Kidney glomerular epithelial cell (primary cell): ENCODE results near the gene DELE1.
A peak's percentile ranks its signal among the peaks of the same experiment; 100 is the strongest.

Experiments
- DNase-seq: peaks from one replicate; lab custom pipeline; 2025; lab: John Stamatoyannopoulos, UW

Gene DELE1

DNA sequence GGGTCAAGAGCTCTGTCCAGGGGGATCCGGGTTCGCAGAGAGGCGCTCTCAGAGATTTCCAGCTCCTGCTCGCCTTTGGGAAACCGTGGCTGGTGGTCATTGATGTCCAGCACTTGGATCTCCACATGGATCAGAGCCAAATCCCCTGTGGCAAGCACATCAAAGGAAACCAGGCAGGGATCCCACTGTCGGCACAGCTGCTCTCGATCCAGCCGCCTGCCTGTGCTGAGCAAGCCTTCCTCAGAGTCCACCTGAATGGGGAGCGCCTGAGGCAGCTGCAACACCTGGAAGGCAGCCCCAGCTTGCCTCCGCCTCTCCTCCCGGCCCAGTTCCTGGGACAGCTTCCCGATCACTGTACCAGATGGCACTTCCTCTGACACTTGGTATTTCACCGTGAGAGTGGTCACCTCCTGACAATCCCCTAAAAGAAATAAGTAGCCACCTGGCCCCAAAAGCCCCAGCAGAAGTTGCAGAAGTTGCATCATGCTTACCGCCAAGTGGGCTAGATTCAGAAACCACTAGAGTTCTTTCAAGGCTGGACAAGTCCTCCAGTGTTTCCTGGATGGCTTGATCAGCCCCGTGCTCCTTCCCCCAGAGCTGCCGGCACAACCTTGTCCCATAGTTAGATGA, 33.8 kb downstream of the DELE1 start:
- DNase-seq, result no peak

GRCh38 chr5:141958113-141958512, 34.4 kb downstream of the DELE1 start, which contains the start of gene PCDH12:
TSS of gene PCDH12 (minus strand) at chr5:141958202. CDS start at chr5:141957851, 351 bp downstream.
- no peak for DNase-seq

GRCh38 chr5:141958546-141959172, 35.0 kb downstream of the DELE1 start:
- no peak for DNase-seq

DNA sequence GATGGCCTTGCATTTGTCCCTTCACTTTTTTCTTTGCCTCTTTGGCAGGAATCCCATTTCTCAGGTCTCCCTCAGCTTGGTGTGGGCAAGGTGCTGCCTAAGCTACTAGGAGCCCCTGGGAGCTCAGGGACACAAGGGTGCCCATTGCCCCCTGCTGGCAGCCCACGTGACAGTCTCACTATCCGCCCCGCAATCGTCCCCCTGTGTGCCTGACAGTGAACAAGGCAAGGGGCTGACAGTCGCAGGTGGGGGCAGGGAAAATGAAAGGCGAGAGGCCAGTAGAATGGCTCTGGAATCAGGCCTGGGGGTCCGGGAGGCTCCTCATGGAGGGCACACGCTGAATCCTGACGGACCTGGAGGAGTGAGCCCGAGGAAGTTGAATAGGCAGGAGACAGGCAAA, 36.3 kb downstream of the DELE1 start:
- no peak for DNase-seq

GRCh38 chr5:141960449-141961323, 37.0 kb downstream of the DELE1 start:
- peak; percentile 87 for DNase-seq

DNA sequence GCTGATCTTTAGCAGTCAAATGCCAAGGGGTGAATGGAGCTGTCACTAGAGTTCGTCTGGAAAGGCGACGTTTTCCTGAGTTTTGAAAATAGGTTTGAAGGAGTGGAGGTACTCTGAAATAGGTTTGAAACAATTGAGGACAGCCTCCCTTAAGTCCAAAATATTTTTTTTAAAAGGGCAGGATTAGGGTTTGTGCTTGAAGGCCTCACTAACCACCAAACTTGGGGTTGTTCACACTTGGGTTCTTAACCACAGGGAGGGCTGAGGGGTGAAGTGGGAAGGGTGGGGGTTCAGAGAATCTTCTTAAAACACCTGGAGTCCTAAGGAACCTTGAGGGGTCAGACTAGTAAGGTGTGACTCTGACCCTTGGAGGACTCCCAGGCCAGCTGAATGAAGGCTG, 37.8 kb downstream of the DELE1 start:
- no peak for DNase-seq

DNA sequence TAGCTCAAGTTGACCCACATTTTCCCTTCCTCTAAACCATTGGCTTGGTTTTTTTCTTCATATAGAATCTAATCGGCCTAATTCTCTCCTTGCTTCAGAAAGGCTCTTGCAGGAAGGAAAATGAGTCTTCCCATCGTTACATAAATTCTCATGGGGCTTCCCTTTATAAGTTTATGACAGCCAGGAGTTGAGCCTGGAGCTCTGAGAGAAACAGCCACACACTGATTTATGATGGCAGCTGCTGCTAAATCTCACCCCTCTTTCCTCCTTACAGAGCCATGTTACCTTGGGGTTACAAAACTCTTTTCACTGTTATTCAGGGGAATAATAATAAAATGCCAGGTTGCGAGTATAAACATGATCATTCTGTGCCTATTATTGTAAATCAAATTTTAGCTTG, 40.0 kb downstream of the DELE1 start:
- no peak for DNase-seq

- DNase-seq, result no peak
Observed at GRCh38 chr5:141965071-141965470, 41.4 kb downstream of the DELE1 start.

GRCh38 chr5:141966275-141966962, 42.7 kb downstream of the DELE1 start:
- no peak for DNase-seq

DNA sequence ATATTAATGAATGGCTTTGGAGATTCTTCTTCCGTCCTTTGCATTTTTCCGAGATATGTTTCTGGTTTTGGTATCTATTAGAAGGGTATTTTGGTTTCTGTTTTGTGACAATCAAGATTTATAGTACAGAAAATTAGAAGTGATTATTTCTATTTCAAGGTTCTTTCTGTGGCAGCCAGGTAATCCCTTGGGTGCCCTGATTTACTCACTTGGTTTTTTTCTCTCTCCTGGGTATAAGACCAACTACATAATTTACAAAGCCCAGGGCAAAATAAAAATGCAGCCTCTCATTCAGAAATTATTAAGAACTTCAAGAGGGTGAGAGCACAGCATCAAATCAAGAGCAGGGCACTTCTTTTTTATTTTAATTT, 43.3 kb downstream of the DELE1 start:
- DNase-seq, result no peak

DNA sequence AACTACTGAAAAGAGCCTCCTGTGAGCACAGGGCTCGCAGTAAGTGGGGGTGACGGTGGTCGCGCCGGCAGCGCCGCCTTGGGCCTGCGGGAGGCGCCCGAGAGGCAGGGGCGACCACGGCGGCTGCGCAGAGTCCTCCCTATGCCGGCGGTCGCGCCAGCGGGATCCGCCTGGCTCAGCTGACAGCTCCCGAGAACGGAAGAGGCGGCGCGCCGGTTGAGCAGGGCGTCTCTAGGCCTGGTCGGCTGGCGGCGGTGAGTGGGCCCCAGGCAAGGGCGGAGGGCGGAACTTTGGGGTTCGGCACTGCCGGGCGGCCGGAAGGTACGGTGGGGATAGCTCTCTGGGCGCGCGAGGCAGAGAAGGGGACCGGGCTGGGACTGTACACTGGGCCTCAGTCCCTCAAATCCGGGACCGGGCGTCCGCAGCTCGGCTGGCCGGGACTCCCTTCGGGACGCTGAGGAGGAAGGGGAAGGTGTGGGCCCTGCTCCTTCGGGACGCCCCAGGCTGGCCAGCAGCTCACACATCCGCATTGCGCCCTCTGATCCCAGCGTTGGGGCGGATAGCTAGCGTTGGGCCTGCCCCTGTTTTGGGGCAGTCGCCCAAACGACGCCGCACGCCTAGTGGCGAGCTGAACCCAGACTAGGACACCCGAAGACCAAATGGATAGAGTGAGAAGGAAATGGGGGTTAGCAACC, 45.4 kb downstream of the DELE1 start, which contains the start of gene RNF14:
TSS of gene RNF14 (plus strand) at position 192 of the 695 bp plus-strand sequence. CDS start 4,484 bp downstream, outside the sequence.
- DNase-seq, result peak; percentile 88

DNA sequence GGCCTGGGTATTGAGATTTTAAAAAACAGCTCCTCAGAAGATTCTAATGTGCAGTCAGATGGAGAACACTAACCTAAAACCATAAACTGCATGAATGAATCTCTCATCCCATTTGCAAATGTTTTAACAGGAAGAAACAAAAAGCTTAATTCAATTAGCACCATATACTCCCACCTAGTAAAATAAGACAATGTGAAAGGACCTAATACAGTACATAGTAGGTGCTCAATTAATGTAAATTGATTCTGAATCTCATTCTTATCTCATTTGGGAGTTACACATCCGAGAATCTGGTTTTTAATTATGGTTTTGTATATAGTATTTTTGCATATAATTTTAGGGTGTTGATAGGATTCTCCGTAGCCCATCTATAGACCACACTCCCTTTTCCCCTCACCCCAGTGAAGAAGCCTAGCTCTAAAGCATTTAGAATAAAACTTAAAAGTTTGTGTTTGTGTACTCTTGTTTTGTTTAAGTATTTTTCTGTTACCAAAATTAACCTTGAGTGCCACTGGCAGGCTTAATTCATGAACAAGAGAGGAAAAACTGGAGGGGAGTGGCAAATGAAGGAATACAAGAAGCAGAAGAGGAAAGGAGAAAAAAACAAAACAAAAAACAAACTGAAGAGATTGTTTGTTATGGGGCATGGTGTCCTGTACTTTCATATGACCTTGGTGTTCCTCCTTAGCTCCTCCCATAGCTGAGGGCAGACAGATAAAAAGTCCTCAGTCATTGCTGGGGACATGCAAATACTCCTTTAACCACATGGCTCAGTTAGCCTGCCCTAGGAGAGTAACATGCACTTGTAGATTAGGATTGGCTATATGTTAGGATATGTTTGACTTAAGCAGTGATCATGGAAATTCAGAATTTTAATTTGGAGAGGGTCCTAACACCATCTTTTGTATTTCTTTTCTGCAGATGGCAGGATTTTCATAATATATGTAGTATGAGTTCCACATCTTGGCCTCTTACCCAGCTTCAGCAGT, 46.4 kb downstream of the DELE1 start:
- no peak for DNase-seq

DNA sequence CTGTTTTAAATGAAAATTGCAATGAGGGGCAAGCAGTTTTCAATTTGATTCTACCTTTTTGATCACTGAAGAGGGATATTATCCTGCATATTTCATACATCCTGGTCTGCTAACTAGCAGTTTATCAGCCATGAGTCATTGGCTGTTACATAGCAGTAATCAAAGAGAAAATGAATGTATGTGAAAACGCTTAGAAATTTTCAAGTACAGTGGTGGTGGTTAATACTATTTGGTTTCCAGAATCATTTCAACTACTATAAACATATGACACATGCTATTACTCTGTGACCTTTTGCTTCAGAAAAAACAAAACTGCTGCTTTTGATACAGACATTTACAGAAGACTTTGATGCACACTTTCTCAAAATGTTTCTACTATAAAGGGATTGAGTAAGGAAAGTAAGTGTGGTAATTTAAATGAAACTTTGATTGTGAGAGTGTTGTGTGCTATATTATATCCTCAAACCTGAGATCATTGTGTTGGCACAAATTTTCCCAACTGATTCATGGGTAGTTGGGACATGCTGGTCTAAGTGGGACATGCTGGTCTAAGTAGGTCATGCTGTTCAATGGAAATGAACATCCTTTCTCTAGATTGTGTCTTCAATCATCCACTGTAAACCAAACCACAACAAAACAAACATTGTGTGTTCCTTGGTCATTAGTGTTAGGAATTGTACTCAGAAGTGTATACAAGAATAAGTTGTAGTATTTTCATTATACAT, 50.4 kb downstream of the DELE1 start:
- DNase-seq, result peak; percentile 21

GRCh38 chr5:141976176-141976575, 52.5 kb downstream of the DELE1 start:
- DNase-seq, result no peak

- DNase-seq, result no peak
Observed at GRCh38 chr5:141978389-141978788, 54.7 kb downstream of the DELE1 start.

- DNase-seq, result no peak
Observed at GRCh38 chr5:141982626-141983025, 59.0 kb downstream of the DELE1 start.

GRCh38 chr5:141986072-141986471, 62.4 kb downstream of the DELE1 start:
- no peak for DNase-seq

- no peak for DNase-seq
Observed at GRCh38 chr5:141989720-141990119, 66.0 kb downstream of the DELE1 start.
